NOMO-1 treated with dmso at 0.1 percent for 144 hours (cell line): Measurements from ENCODE around the gene MISP.

ENCODE experiments used
- DNase-seq: peaks from one replicate; lab custom pipeline; 2025; ENCODE audit not compliant: unreplicated experiment; lab: John Stamatoyannopoulos, UW

The MISP gene

GRCh38 chr19:772063-772462, 21.2 kb downstream of the MISP start:
- no peak for DNase-seq

DNA sequence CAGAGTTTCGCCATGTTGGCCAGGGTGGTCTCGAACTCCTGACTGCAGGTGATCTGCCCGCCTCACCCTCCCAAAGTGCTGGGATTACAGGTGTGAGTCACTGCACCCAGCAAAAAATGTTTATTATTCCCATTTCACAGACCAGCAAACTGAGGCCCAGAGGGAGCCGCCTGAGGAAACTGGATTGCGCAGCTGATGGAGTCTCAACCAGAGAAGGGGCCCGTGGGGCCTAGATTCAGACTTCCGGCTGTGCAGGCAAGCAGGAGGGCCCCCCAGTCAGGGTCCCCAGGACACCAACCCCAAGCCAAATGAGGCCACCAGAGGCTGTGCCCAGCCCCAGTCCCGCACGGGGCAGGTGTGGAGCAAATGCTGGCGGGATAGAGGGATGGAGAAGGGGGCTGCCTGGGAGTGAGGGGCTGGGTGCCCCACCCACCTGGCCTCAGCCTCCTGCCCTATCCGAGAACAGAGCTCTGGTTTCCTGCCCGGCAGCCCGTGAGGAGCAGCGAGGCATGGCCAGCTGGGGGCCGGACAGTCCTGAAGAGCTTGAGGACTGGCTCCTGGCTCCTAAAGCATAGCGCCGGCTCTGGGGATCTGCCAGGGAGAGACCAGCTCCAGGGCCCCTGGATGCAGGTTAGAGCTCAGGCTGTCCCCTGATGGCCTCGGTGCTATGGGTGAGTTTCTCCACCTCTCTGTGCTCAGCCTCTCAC, 22.0 kb downstream of the MISP start:
- no peak for DNase-seq

DNA sequence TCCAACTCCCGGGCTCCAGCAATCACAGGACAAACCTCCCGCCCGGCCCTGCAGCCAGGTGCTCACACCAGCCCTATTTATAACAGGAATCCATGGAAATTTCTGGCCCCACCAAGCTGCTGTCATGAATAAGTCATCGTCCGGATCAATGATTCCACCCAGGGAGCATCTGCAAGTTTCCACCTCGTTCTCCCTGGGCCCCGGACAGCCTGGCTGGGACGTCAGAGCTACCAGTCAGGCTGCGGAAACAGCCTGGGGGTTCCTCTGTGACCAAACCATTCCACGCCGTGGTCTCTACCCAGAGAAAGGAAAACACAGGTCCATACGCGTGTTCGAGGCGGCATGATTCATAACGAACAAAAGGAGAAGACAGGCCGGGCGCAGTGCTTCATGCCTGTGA, 25.6 kb downstream of the MISP start:
- no peak for DNase-seq

DNA sequence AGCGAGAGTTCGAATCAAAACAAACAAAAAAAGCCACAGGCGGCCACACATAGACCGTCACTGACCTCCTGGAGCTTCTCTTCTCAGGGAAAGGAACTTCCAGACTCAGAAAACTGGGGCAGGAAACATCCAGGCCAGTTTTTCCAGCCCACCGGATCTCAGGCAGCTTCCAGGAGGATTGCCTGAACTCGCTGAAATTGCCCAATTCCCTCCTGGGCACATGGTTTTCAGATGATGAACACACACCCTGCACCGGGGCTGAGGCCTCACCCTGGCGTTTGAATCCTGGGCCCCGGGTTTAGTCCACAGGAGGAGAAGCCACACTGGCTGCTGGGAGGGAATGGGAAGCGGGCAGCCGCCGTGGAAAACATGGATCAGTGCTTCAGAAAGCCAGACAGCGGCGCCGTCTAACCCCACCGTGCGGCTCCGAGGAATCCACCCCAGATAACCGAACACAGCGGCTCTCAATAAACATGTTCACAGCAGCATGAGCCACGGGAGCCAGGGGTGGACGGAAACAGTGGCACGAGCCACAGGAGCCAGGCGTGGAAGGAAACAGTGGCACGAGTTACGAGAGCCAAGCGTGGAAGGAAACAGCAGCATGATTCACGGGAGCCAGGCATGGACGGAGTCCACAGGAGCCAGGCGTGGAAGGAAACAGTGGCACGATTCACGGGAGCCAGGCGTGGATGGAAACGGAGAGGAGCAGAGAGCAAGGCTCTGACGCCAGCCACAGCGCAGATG, 28.2 kb downstream of the MISP start:
- DNase-seq = no peak

GRCh38 chr19:780935-781334, 30.0 kb downstream of the MISP start:
- no peak for DNase-seq

DNA sequence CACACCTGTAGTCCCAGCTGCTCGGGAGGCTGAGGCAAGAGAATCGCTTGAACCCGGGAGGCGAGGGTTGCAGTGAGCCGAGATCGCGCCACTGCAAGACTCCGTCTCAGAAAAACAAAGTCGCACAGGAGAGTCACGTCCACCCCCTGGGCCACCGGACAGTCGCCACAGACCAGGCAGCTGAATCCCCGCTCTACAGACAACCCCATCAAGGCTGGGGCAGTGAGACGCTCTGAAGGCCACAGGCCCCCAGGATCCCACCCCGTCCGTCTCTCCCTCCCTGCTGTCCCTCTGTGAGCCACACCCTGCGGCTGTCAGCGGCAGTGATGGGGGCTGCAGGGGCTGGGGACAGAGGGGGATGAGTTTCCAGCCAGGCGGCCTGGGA, 30.9 kb downstream of the MISP start:
- DNase-seq = no peak

DNA sequence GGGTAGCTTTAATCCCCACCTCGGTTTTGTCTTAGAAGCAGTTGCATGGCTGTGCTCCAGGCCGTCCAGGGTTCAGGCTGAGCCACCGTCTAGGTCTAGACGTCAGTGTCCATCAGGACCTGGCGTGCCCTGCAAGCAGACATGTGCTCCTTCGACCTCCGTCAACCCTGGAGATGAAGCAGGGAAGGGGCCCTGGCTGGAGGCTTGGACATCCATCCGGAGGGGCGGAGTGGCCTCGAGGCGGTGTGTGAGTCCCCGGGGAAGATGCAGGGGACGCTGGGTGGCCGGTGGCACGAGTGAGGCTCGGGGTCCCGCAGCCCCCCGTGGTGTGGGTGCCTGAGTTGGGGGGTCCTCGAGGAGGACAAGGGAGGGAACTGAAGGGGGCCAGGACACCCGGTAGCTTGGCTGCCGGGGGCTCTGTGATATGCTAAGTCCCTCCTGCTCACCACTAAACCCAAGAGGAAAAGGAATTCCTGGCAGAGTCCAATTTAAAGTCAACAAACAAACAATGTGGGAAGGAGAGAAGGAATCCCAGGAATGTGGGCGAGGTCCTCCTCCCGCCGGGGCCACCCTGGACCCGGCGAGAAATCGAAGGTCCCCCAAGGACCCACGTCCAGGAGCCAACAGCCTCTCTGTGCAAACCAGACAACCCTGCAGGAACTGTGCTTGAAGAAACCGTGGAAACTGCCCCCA, 31.4 kb downstream of the MISP start:
- DNase-seq = no peak

- DNase-seq = no peak
Measured at GRCh38 chr19:782878-783668, 32.2 kb downstream of the MISP start.

- no peak for DNase-seq
Measured at GRCh38 chr19:784541-784940, 33.6 kb downstream of the MISP start.

DNA sequence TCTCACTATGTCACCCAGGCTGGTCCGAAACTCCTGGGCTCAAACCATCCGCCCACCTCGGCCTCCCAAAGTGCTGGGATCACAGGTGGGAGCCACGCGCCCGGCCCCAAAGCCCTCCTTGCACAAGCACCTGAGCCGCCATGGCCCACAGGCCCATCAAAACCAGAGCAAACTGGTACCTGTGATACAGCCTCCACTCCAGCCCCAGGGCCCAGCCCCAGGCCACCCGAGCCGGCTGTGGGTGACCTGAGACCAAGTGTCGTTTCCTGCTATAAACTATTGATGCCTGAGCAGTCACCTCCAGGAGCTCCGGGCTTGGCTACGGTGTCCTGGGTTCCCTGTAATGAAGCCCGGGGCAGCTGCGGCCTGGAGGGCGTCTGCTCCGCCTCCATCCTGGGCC, 36.6 kb downstream of the MISP start:
- no peak for DNase-seq

- DNase-seq = no peak
Measured at GRCh38 chr19:788686-788982, 37.7 kb downstream of the MISP start.

GRCh38 chr19:788983-789700, 38.2 kb downstream of the MISP start:
- DNase-seq = no peak

GRCh38 chr19:789701-790060, 38.8 kb downstream of the MISP start:
- no peak for DNase-seq

DNA sequence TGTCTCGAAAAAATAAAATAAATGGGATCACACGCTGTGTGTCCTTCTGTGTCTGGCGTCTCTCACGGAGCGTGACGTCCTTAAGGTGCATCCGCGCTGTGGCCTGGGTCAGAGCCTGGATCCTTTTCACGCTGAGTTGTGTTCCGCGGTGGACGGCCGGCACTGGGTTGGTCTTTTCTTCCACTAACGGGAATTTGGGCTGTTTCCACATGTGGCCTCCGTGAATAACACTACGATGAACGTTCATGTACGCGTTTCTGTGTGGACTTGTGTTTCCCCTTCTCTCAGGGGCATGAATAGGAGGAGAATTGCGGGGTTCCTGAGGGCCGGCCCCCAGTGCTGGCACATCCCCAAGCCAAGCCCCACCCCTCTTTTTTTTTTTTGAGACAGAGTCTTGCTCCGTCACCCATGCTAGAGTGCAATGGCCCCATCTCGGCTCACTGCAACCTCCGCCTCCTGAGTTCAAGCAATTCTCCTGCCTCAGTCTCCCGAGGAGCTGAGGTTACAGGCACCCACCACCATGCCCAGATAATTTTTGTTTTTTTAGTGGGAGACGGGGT, 40.2 kb downstream of the MISP start:
- DNase-seq = no peak

GRCh38 chr19:791567-792305, 40.8 kb downstream of the MISP start:
- no peak for DNase-seq

DNA sequence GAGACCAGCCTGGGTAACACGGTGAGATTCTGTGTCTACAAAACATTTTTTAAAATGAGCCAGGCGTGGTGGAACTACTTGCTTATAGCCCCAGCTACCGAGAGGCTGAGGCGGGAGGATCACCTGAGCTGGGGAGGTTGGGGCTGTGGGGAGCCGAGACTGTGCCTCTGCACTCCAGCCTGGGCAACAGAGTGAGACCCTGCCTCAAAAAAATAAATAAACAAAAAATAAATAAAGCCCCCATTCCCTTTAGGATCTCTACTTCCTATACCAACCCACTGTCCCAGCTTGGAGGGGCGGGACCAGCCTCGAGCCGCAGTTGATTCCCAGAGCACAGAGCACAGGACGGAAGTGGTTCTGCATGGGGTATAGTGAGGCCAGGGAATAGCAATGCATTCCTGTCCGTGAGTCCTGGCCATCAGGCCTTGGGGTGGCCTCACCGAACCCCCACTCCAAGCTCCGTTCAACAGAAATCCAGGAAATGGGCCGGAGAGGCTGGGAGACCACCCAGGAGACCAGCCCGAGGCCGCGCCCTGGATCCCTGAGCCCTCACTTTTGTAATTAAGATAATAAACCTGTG, 41.5 kb downstream of the MISP start:
- no peak for DNase-seq

- no peak for DNase-seq
Measured at GRCh38 chr19:793806-794205, 42.9 kb downstream of the MISP start.

DNA sequence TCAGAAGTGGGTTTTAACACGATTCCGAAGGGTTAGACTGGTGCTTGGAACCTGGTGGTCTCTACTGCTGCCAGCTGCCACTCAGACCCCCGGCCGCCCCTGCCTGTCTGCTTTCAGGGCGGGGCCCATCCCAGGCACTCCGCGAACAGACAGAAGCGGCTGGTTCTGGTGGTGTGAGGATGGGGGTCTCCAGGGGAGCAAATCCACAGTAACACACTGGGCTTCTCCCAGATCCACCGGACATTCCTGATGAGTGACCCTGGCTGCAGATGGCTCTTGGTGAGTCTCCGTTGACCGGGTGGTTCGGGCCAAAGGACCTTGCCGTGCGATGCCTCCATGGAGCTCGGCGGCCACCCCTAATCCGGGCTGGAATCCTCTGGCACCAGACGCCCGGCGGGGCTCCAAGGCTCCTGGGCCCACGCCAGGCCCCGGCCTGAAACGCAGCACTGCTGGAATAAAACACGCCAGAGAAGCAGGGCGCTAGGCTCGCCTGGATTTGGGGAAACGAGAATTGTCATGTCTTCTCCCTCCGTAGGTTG, 44.2 kb downstream of the MISP start:
- DNase-seq = no peak
